Neural cell (in vitro differentiated cells): ENCODE results near the gene MARS1.

ENCODE experiments used
- EP300 ChIP-seq: fragments of 450-650 bp; conservative IDR thresholded peaks from 2 replicates; pipeline ENCODE4 v1.6.1; 2014; ENCODE audit warnings: antibody characterized with exemption, mild to moderate bottlenecking, moderate library complexity; ENCODE audit not compliant: poor library complexity, severe bottlenecking
- POLR2AphosphoS5 ChIP-seq: IDR thresholded peaks from 2 replicates; pipeline ENCODE4 v1.6.1; 2012
- TF ChIP-seq, protein P1 (sequence below): fragments of 450-650 bp; IDR thresholded peaks from 2 replicates; pipeline ENCODE4 v1.5.1; 2014; ENCODE audit warnings: antibody characterized with exemption, mild to moderate bottlenecking, moderate library complexity; ENCODE audit not compliant: poor library complexity, severe bottlenecking

DNA sequence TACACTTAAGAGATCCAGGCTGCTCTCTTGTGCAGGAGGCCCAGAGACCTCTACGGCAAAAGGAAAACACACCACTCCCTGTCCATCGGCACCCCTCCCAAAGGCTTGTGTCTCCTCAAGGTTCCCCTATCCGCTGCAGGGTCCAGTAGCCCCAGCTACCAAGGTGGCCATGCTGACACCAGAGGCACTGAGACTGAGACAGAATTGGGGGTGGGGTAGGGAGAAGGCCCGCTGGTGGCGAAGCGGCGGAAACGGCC lies 31.9 kb downstream of the MARS1 start:
- no peak for TF ChIP-seq EP300
- TF ChIP-seq POLR2AphosphoS5 = no peak
- TF ChIP-seq, protein P1, sequence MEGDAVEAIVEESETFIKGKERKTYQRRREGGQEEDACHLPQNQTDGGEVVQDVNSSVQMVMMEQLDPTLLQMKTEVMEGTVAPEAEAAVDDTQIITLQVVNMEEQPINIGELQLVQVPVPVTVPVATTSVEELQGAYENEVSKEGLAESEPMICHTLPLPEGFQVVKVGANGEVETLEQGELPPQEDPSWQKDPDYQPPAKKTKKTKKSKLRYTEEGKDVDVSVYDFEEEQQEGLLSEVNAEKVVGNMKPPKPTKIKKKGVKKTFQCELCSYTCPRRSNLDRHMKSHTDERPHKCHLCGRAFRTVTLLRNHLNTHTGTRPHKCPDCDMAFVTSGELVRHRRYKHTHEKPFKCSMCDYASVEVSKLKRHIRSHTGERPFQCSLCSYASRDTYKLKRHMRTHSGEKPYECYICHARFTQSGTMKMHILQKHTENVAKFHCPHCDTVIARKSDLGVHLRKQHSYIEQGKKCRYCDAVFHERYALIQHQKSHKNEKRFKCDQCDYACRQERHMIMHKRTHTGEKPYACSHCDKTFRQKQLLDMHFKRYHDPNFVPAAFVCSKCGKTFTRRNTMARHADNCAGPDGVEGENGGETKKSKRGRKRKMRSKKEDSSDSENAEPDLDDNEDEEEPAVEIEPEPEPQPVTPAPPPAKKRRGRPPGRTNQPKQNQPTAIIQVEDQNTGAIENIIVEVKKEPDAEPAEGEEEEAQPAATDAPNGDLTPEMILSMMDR = no peak
